ENCODE data around the gene SGCD.
A peak's percentile ranks its signal among the peaks of the same experiment; 100 is the strongest.

SGCD gene

GRCh38 chr5:156361436-156362109, 34.6 kb downstream of the SGCD start:
- DNase-seq: no peak

GRCh38 chr5:156363861-156364260, 36.9 kb downstream of the SGCD start:
- no peak for DNase-seq

GRCh38 chr5:156366521-156366920, 39.6 kb downstream of the SGCD start:
- DNase-seq: no peak

- no peak for DNase-seq
Measured at GRCh38 chr5:156367597-156367996, 40.6 kb downstream of the SGCD start.

GRCh38 chr5:156375895-156376495, 49.0 kb downstream of the SGCD start:
- no peak for DNase-seq

- DNase-seq: no peak
Measured at GRCh38 chr5:156376751-156377150, 49.8 kb downstream of the SGCD start.

GRCh38 chr5:156378159-156378558, 51.2 kb downstream of the SGCD start:
- no peak for DNase-seq

- DNase-seq: no peak
Measured at GRCh38 chr5:156379206-156379605, 52.2 kb downstream of the SGCD start.

- DNase-seq: no peak
Measured at GRCh38 chr5:156380848-156381247, 53.9 kb downstream of the SGCD start.

- DNase-seq: no peak
Measured at GRCh38 chr5:156383510-156384265, 56.7 kb downstream of the SGCD start.

- DNase-seq: no peak
Measured at GRCh38 chr5:156385416-156385815, 58.5 kb downstream of the SGCD start.

- no peak for DNase-seq
Measured at GRCh38 chr5:156386976-156387375, 60.0 kb downstream of the SGCD start.

GRCh38 chr5:156387391-156387790, 60.4 kb downstream of the SGCD start:
- no peak for DNase-seq

GRCh38 chr5:156388233-156388632, 61.3 kb downstream of the SGCD start:
- DNase-seq: no peak

- DNase-seq: no peak
Measured at GRCh38 chr5:156391139-156391538, 64.2 kb downstream of the SGCD start.

- DNase-seq: no peak
Measured at GRCh38 chr5:156393980-156394379, 67.0 kb downstream of the SGCD start.

- peak in 3 of 58 donors; percentile 2 to 40 (median 31) for DNase-seq
Measured at GRCh38 chr5:156394642-156395305, 67.8 kb downstream of the SGCD start.

GRCh38 chr5:156395306-156395675, 68.3 kb downstream of the SGCD start:
- no peak for DNase-seq

GRCh38 chr5:156396063-156396829, 69.3 kb downstream of the SGCD start:
- DNase-seq: peak in 2 of 58 donors; percentile 5 to 40

GRCh38 chr5:156396830-156397081, 69.8 kb downstream of the SGCD start:
- DNase-seq: no peak

GRCh38 chr5:156399323-156399722, 72.4 kb downstream of the SGCD start:
- no peak for DNase-seq
